Measurements from ENCODE around the gene CDK5R2.

The CDK5R2 gene

GRCh38 chr2:218993345-218994315 is 34.2 kb downstream of the CDK5R2 start, which contains the start of gene CRYBA2:
Gene CRYBA2, minus strand, starts transcription at chr2:218993422. Its CDS starts 246 bp downstream, at chr2:218993176.
- H3K4ac ChIP-seq (ENCODE audit: low read depth in 1 of 2, low read length in 2 of 2), result no peak within 1 kb of the TSS
- no peak within 1 kb of the TSS for H2BK120ac ChIP-seq (ENCODE audit: low read depth, low read length)
- H3K36me3 ChIP-seq (ENCODE audit: control insufficient read depth in 1 of 2, insufficient read depth in 2 of 2, low read depth in 1 of 2, low read length in 2 of 2), result no peaks in the 10 kb centered on the region
- H3K4me1 ChIP-seq (ENCODE audit: control insufficient read depth, insufficient read depth, low read depth, low read length), result peaks cover 21% of the 10 kb centered on the region
- no peak within 1 kb of the TSS for H3K27ac ChIP-seq (ENCODE audit: low read length, poor library complexity, severe bottlenecking)
- H3K23ac ChIP-seq (ENCODE audit: low read length in 2 of 2), result peak within 1 kb of the TSS in 1 of 2 experiments; percentile 70
- peak within 1 kb of the TSS; percentile 20 for H3K4me2 ChIP-seq (ENCODE audit: low read length, poor library complexity, severe bottlenecking)
- peaks cover 91 to 100% of the 10 kb centered on the region in 2 experiments for H3K27me3 ChIP-seq (ENCODE audit: control insufficient read depth in 1 of 2, insufficient read depth in 1 of 2, low read length in 2 of 2)
- H3K4me3 ChIP-seq (ENCODE audit: insufficient read depth in 1 of 2, low read depth in 1 of 2, low read length in 2 of 2), result peak within 1 kb of the TSS; percentile 23 to 72
- peak within 1 kb of the TSS; percentile 36 for H2BK15ac ChIP-seq (ENCODE audit: low read depth, poor library complexity, severe bottlenecking)
- no peak within 1 kb of the TSS for H2AFZ ChIP-seq (ENCODE audit: low read depth, low read length)
- no peak within 1 kb of the TSS for H4K91ac ChIP-seq (ENCODE audit: low read length)
- WGBS, result 1% methylated on average over 86 of the region's 88 CpGs
- DNase-seq, result no peak
- H2AK5ac ChIP-seq (ENCODE audit: low read length, severe bottlenecking), result no peak within 1 kb of the TSS
- H3K18ac ChIP-seq (ENCODE audit: low read depth in 1 of 2, low read length in 2 of 2), result no peak within 1 kb of the TSS
- H2BK12ac ChIP-seq (ENCODE audit: low read length in 2 of 2), result no peak within 1 kb of the TSS
- no peak within 1 kb of the TSS for H3K9ac ChIP-seq (ENCODE audit: low read length)
- no peak within 1 kb of the TSS for H4K8ac ChIP-seq (ENCODE audit: low read length)
- H3K79me1 ChIP-seq (replicated peaks; ENCODE audit: low read length, poor library complexity, severe bottlenecking), result no peaks in the 10 kb centered on the region
- no peak within 1 kb of the TSS for H3K14ac ChIP-seq (ENCODE audit: low read length in 2 of 2)
- H3K9me3 ChIP-seq (ENCODE audit: control insufficient read depth, low read length), result no peaks in the 10 kb centered on the region
- no peak within 1 kb of the TSS for H2BK5ac ChIP-seq (ENCODE audit: low read depth, low read length, poor library complexity, severe bottlenecking)

- Histone ChIP-seq H3K4me1 (ENCODE audit: control insufficient read depth, insufficient read depth, low read depth, low read length) (peaks cover 21% of the 10 kb centered on the region), H3K4me3 (ENCODE audit: insufficient read depth in 1 of 2, low read depth in 1 of 2, low read length in 2 of 2) (peak overlapping the region in 1 of 2 experiments; percentile 69), H3K14ac (ENCODE audit: low read length in 2 of 2) (no peak overlapping the region), H4K8ac (ENCODE audit: low read length) (no peak overlapping the region), H3K4ac (ENCODE audit: low read depth in 1 of 2, low read length in 2 of 2) (no peak overlapping the region), H3K27ac (ENCODE audit: low read length, poor library complexity, severe bottlenecking) (no peak overlapping the region), H3K23ac (ENCODE audit: low read length in 2 of 2) (no peak overlapping the region), H3K79me1 (replicated peaks; ENCODE audit: low read length, poor library complexity, severe bottlenecking) (no peaks in the 10 kb centered on the region), H4K91ac (ENCODE audit: low read length) (no peak overlapping the region), H3K36me3 (ENCODE audit: control insufficient read depth in 1 of 2, insufficient read depth in 2 of 2, low read depth in 1 of 2, low read length in 2 of 2) (no peaks in the 10 kb centered on the region), H2BK120ac (ENCODE audit: low read depth, low read length) (no peak overlapping the region), H3K9ac (ENCODE audit: low read length) (no peak overlapping the region), H2AFZ (ENCODE audit: low read depth, low read length) (no peak overlapping the region), H3K9me3 (ENCODE audit: control insufficient read depth, low read length) (no peaks in the 10 kb centered on the region), H2AK5ac (ENCODE audit: low read length, severe bottlenecking) (no peak overlapping the region), H2BK15ac (ENCODE audit: low read depth, poor library complexity, severe bottlenecking) (no peak overlapping the region), H3K27me3 (ENCODE audit: control insufficient read depth in 1 of 2, insufficient read depth in 1 of 2, low read length in 2 of 2) (peaks cover 87 to 98% of the 10 kb centered on the region in 2 experiments), H3K18ac (ENCODE audit: low read depth in 1 of 2, low read length in 2 of 2) (no peak overlapping the region), H2BK5ac (ENCODE audit: low read depth, low read length, poor library complexity, severe bottlenecking) (no peak overlapping the region), H3K4me2 (ENCODE audit: low read length, poor library complexity, severe bottlenecking) (no peak overlapping the region), H2BK12ac (ENCODE audit: low read length in 2 of 2) (no peak overlapping the region)
- 56% methylated on average over 8 of the region's 8 CpGs for WGBS
- DNase-seq, result no peak
Observed at GRCh38 chr2:218995561-218995960, 36.1 kb downstream of the CDK5R2 start.

GRCh38 chr2:218995972-218996711 is 36.7 kb downstream of the CDK5R2 start:
- Histone ChIP-seq H3K14ac (ENCODE audit: low read length in 2 of 2) (no peak overlapping the region), H3K4me1 (ENCODE audit: control insufficient read depth, insufficient read depth, low read depth, low read length) (peaks cover 21% of the 10 kb centered on the region), H3K9me3 (ENCODE audit: control insufficient read depth, low read length) (no peaks in the 10 kb centered on the region), H3K4me2 (ENCODE audit: low read length, poor library complexity, severe bottlenecking) (no peak overlapping the region), H3K9ac (ENCODE audit: low read length) (peak overlapping the region; percentile 58), H2BK15ac (ENCODE audit: low read depth, poor library complexity, severe bottlenecking) (no peak overlapping the region), H3K23ac (ENCODE audit: low read length in 2 of 2) (no peak overlapping the region), H3K36me3 (ENCODE audit: control insufficient read depth in 1 of 2, insufficient read depth in 2 of 2, low read depth in 1 of 2, low read length in 2 of 2) (no peaks in the 10 kb centered on the region), H4K91ac (ENCODE audit: low read length) (no peak overlapping the region), H4K8ac (ENCODE audit: low read length) (no peak overlapping the region), H2AK5ac (ENCODE audit: low read length, severe bottlenecking) (no peak overlapping the region), H3K27me3 (ENCODE audit: control insufficient read depth in 1 of 2, insufficient read depth in 1 of 2, low read length in 2 of 2) (peaks cover 87 to 98% of the 10 kb centered on the region in 2 experiments), H3K18ac (ENCODE audit: low read depth in 1 of 2, low read length in 2 of 2) (no peak overlapping the region), H2AFZ (ENCODE audit: low read depth, low read length) (no peak overlapping the region), H3K79me1 (replicated peaks; ENCODE audit: low read length, poor library complexity, severe bottlenecking) (no peaks in the 10 kb centered on the region), H3K4me3 (ENCODE audit: insufficient read depth in 1 of 2, low read depth in 1 of 2, low read length in 2 of 2) (peak overlapping the region in 1 of 2 experiments; percentile 69), H2BK12ac (ENCODE audit: low read length in 2 of 2) (no peak overlapping the region), H3K27ac (ENCODE audit: low read length, poor library complexity, severe bottlenecking) (no peak overlapping the region), H2BK5ac (ENCODE audit: low read depth, low read length, poor library complexity, severe bottlenecking) (no peak overlapping the region), H2BK120ac (ENCODE audit: low read depth, low read length) (no peak overlapping the region), H3K4ac (ENCODE audit: low read depth in 1 of 2, low read length in 2 of 2) (no peak overlapping the region)
- peak; percentile 71 for DNase-seq
- WGBS, result 22% methylated on average over 37 of the region's 43 CpGs

GRCh38 chr2:218996937-218997336 is 37.5 kb downstream of the CDK5R2 start:
- H3K23ac ChIP-seq (ENCODE audit: low read length in 2 of 2), result no peak overlapping the region
- H4K91ac ChIP-seq (ENCODE audit: low read length), result no peak overlapping the region
- no peaks in the 10 kb centered on the region for H3K79me1 ChIP-seq (replicated peaks; ENCODE audit: low read length, poor library complexity, severe bottlenecking)
- H3K4me2 ChIP-seq (ENCODE audit: low read length, poor library complexity, severe bottlenecking), result no peak overlapping the region
- H2BK5ac ChIP-seq (ENCODE audit: low read depth, low read length, poor library complexity, severe bottlenecking), result no peak overlapping the region
- H2BK15ac ChIP-seq (ENCODE audit: low read depth, poor library complexity, severe bottlenecking), result no peak overlapping the region
- H3K27me3 ChIP-seq (ENCODE audit: control insufficient read depth in 1 of 2, insufficient read depth in 1 of 2, low read length in 2 of 2), result peaks cover 87 to 96% of the 10 kb centered on the region in 2 experiments
- H2BK12ac ChIP-seq (ENCODE audit: low read length in 2 of 2), result no peak overlapping the region
- peaks cover 26% of the 10 kb centered on the region for H3K4me1 ChIP-seq (ENCODE audit: control insufficient read depth, insufficient read depth, low read depth, low read length)
- no peak for DNase-seq
- H3K14ac ChIP-seq (ENCODE audit: low read length in 2 of 2), result no peak overlapping the region
- H3K4ac ChIP-seq (ENCODE audit: low read depth in 1 of 2, low read length in 2 of 2), result no peak overlapping the region
- H3K18ac ChIP-seq (ENCODE audit: low read depth in 1 of 2, low read length in 2 of 2), result no peak overlapping the region
- no peak overlapping the region for H3K9ac ChIP-seq (ENCODE audit: low read length)
- no peak overlapping the region for H3K4me3 ChIP-seq (ENCODE audit: insufficient read depth in 1 of 2, low read depth in 1 of 2, low read length in 2 of 2)
- H3K36me3 ChIP-seq (ENCODE audit: control insufficient read depth in 1 of 2, insufficient read depth in 2 of 2, low read depth in 1 of 2, low read length in 2 of 2), result no peaks in the 10 kb centered on the region
- no peaks in the 10 kb centered on the region for H3K9me3 ChIP-seq (ENCODE audit: control insufficient read depth, low read length)
- no peak overlapping the region for H2AK5ac ChIP-seq (ENCODE audit: low read length, severe bottlenecking)
- H3K27ac ChIP-seq (ENCODE audit: low read length, poor library complexity, severe bottlenecking), result no peak overlapping the region
- no peak overlapping the region for H2AFZ ChIP-seq (ENCODE audit: low read depth, low read length)
- no peak overlapping the region for H2BK120ac ChIP-seq (ENCODE audit: low read depth, low read length)
- WGBS, result 60% methylated on average over 4 of the region's 4 CpGs
- no peak overlapping the region for H4K8ac ChIP-seq (ENCODE audit: low read length)

Measured in mesenchymal stem cell (in vitro differentiated cells and primary cell).